Endothelial cell of umbilical vein (primary cell): ENCODE data around the gene SSH2. TPM values are rescaled to one million over a fixed set of nuclear protein-coding genes. Genes with fewer than 3 reads are reported as not detected.

Experiments
- BruUV-seq: library from RNA; stranded (reverse); fragments of 400-500 nt; replicated peaks from 2 replicates; lab custom pipeline; 2021; lab: Mats Ljungman, UMichigan
- CTCF ChIA-PET: fragments of 300-600, 350-600 bp; sonication (Branson Sonifier 250); formaldehyde crosslinking; loops from one replicate; lab custom pipeline; 2021; ENCODE audit warnings: antibody characterized with exemption, inconsistent platforms; lab: Charles Lee
- POLR2A ChIA-PET: fragments of 300-600, 350-600 bp; sonication (Branson Sonifier 250); formaldehyde crosslinking; loops from one replicate; lab custom pipeline; 2021; ENCODE audit warnings: antibody characterized with exemption, inconsistent platforms; lab: Charles Lee
- DNase-seq: peaks from one replicate; pipeline ENCODE4 v3.0.0-alpha.2; 2011; ENCODE audit warnings: low read depth, low spot score
- FAIRE-seq: peaks from 2 replicates; lab custom pipeline; 2011; peaks lifted over from hg19 to GRCh38; lab: Jason Lieb, UNC
- H2AFZ ChIP-seq: 2 replicates; pipeline ENCODE4 v1.6.0; 2012; ENCODE audit warnings: low read depth, low read length, control low read depth, inconsistent platforms
- H3K27ac ChIP-seq: 2 replicates; pipeline ENCODE4 v1.5.1; 2011; ENCODE audit warnings: low read depth, mild to moderate bottlenecking, control low read depth, low read length, moderate library complexity; ENCODE audit not compliant: insufficient read depth
- H3K27me3 ChIP-seq, 2 experiments: 2 replicates each; pipeline versions ENCODE4 v1.6.0 to v1.6.1; 2011; ENCODE audit warnings: low read length in 2 of 2, mixed read lengths in 1 of 2; ENCODE audit not compliant: control insufficient read depth in 2 of 2, insufficient read depth in 2 of 2
- H3K36me3 ChIP-seq, 2 experiments: 2 replicates in 1 of 2; 3 replicates in 1 of 2; pipeline ENCODE4 v1.5.1; 2011; ENCODE audit warnings: low read length in 2 of 2, mild to moderate bottlenecking in 1 of 2, moderate library complexity in 1 of 2; ENCODE audit not compliant: control insufficient read depth in 2 of 2, insufficient read depth in 2 of 2; ENCODE audit errors: extremely low read depth in 1 of 2
- H3K4me1 ChIP-seq: 3 replicates; pipeline ENCODE4 v1.5.1; 2011; ENCODE audit warnings: mild to moderate bottlenecking, low read length; ENCODE audit not compliant: control insufficient read depth, insufficient read depth; ENCODE audit errors: extremely low read depth
- H3K4me2 ChIP-seq: 2 replicates; pipeline ENCODE4 v1.6.1; 2011; ENCODE audit warnings: low read length, control low read depth, mixed read lengths; ENCODE audit not compliant: insufficient read depth
- H3K4me3 ChIP-seq, 3 experiments: fragments of 200-600 bp in 1 of 3; sonication (generic), shearing (Covaris generic) in 1 of 3; replicated peaks in 1 of 3; 2 replicates each; pipeline ENCODE4 v1.5.1; 2011 to 2016; ENCODE audit warnings: control low read depth in 3 of 3, low read length in 3 of 3, mild to moderate bottlenecking in 2 of 3, inconsistent platforms in 1 of 3, low read depth in 1 of 3, moderate library complexity in 1 of 3; ENCODE audit not compliant: insufficient read depth in 1 of 3
- H3K79me2 ChIP-seq: 2 replicates; pipeline ENCODE4 v1.6.0; 2012; ENCODE audit warnings: low read length, inconsistent platforms; ENCODE audit not compliant: control insufficient read depth, insufficient read depth
- H3K9ac ChIP-seq: replicated peaks from 2 replicates; pipeline ENCODE3; 2011; ENCODE audit warnings: low read length, control low read depth; ENCODE audit not compliant: insufficient read depth; ENCODE audit errors: extremely low read depth
- H3K9me1 ChIP-seq: replicated peaks from 3 replicates; pipeline ENCODE4 v1.6.0; 2011; ENCODE audit warnings: mild to moderate bottlenecking, low read length; ENCODE audit not compliant: control insufficient read depth, insufficient read depth; ENCODE audit errors: extremely low read depth
- H3K9me3 ChIP-seq: replicated peaks from 2 replicates; pipeline ENCODE4 v1.5.1; 2012; ENCODE audit warnings: low read length, inconsistent platforms; ENCODE audit not compliant: control insufficient read depth, insufficient read depth
- H4K20me1 ChIP-seq: replicated peaks from 2 replicates; pipeline ENCODE3; 2011; ENCODE audit warnings: mild to moderate bottlenecking, low read length; ENCODE audit not compliant: control insufficient read depth, insufficient read depth; ENCODE audit errors: extremely low read depth
- EZH2 ChIP-seq: IDR thresholded peaks from 2 replicates; pipeline ENCODE4 v1.6.1; 2012; ENCODE audit warnings: borderline replicate concordance, low read depth, mild to moderate bottlenecking, moderate library complexity, low read length, inconsistent platforms; ENCODE audit not compliant: severe bottlenecking
- FOS ChIP-seq: IDR thresholded peaks from 2 replicates; pipeline ENCODE4 v1.6.1; 2011; ENCODE audit warnings: mild to moderate bottlenecking, low read length, moderate library complexity, borderline replicate concordance; ENCODE audit not compliant: insufficient read depth
- GATA2 ChIP-seq: IDR thresholded peaks from 2 replicates; pipeline ENCODE4 v1.7.0; 2011; ENCODE audit warnings: low read depth, mild to moderate bottlenecking, moderate library complexity, mixed read lengths, low read length; ENCODE audit not compliant: insufficient read length, insufficient read depth
- JUN ChIP-seq: IDR thresholded peaks from 2 replicates; pipeline ENCODE4 v1.6.1; 2011; ENCODE audit warnings: borderline replicate concordance, low read depth; ENCODE audit not compliant: insufficient read length, insufficient read depth
- MYC ChIP-seq: IDR thresholded peaks from one replicate; pipeline ENCODE4 v1.6.1; 2011; ENCODE audit warnings: mild to moderate bottlenecking, low read depth, low read length
- POLR2A ChIP-seq: IDR thresholded peaks from 2 replicates; pipeline ENCODE4 v1.6.1; 2012; ENCODE audit warnings: low read depth, mild to moderate bottlenecking, control low read depth, low read length
- POLR2AphosphoS5 ChIP-seq: IDR thresholded peaks from 2 replicates; pipeline ENCODE4 v1.6.1; 2012; ENCODE audit warnings: low read depth, mild to moderate bottlenecking, control low read depth, low read length, moderate library complexity; ENCODE audit not compliant: insufficient read depth
- dilution Hi-C: fragments of 300-500 bp; cut with MboI; formaldehyde crosslinking; loops from one replicate; pipeline ENCODE4 v1.15.0; 2019; ENCODE audit warnings: low sequenced_read_pairs; ENCODE audit not compliant: extremely low pct_ligation_motif_present
- intact Hi-C: fragments of 100-400 bp; cut with micrococcal nuclease; formaldehyde crosslinking; loops from one replicate; pipeline ENCODE4 v1.10.0; 2022
- polyA plus RNA-seq, 4 experiments: library from polyadenylated mRNA; depleted of rRNA in 3 of 4; stranded (reverse) in 3 of 4; unstranded in 1 of 4; fragments of >200 nt; gene quantifications; 2 replicates each; pipeline versions ENCODE4 v1.2.1 to v1.2.3, GENCODE V29; 2011 to 2012; ENCODE audit warnings: missing spikeins in 1 of 4
- total RNA-seq: library from RNA; stranded (reverse); gene quantifications from 2 replicates; pipeline ENCODE4 v1.2.3, GENCODE V29; 2021
- TF ChIP-seq, protein P1 (sequence below): IDR thresholded peaks from 2 replicates; pipeline ENCODE4 v1.6.1; 2011; ENCODE audit not compliant: insufficient read depth, insufficient read length
- TF ChIP-seq, protein P2 (sequence below), 2 donors: IDR thresholded peaks; 1 replicate in 1 of 2; 2 replicates in 1 of 2; pipeline ENCODE4 v1.5.1; 2011; ENCODE audit warnings: low read length in 2 of 2, mild to moderate bottlenecking in 2 of 2, moderate library complexity in 2 of 2, control low read depth in 1 of 2, inconsistent platforms in 1 of 2, low read depth in 1 of 2; ENCODE audit not compliant: insufficient read depth in 1 of 2; ENCODE audit errors: extremely low read depth in 1 of 2

The SSH2 gene
- total and polyA plus RNA-seq, 2 donors (not counting 3 experiments of a cell fraction or from before 2014, with no cell fraction given) = 24.6 to 60.9 TPM

DNA sequence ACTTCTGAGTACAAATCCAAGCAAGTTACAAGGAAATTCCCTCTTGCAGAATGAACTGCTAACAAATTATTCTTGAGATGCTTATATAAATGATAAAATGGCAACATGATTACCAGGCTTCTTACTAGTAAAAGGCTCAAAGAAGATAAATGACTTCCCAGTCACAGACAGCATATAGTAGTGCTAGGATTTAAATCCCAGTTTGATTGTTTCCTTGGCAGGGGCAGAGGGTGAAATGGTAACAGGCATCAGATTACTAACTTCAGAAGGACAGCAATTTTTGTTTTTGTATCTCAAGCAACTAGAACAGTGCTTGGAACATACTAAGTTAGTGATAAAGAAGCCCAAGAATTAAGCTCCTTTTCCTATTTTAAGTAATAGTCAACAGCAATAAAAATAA, 102.8 kb downstream of the SSH2 start:
- Histone ChIP-seq H3K79me2 (no peaks in the 10 kb centered on the region), H3K27me3 (no peaks in the 10 kb centered on the region), H2AFZ (no peak overlapping the region), H3K4me3 (no peak overlapping the region), H3K4me2 (no peak overlapping the region), H3K9me1 (no peaks in the 10 kb centered on the region), H3K9me3 (no peaks in the 10 kb centered on the region), H3K36me3 (no peaks in the 10 kb centered on the region), H3K4me1 (no peaks in the 10 kb centered on the region), H4K20me1 (no peaks in the 10 kb centered on the region), H3K9ac (no peak overlapping the region), H3K27ac (no peak overlapping the region)
- no peak for FAIRE-seq
- dilution Hi-C loops = no loop called here
- intact Hi-C loops = no loop called here
- no peak for TF ChIP-seq FOS
- TF ChIP-seq JUN = no peak
- no peak for TF ChIP-seq GATA2
- TF ChIP-seq POLR2AphosphoS5 = no peak
- TF ChIP-seq, protein P1, sequence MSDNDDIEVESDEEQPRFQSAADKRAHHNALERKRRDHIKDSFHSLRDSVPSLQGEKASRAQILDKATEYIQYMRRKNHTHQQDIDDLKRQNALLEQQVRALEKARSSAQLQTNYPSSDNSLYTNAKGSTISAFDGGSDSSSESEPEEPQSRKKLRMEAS = no peak
- TF ChIP-seq EZH2 = no peak
- no peak for TF ChIP-seq POLR2A
- TF ChIP-seq, protein P2, sequence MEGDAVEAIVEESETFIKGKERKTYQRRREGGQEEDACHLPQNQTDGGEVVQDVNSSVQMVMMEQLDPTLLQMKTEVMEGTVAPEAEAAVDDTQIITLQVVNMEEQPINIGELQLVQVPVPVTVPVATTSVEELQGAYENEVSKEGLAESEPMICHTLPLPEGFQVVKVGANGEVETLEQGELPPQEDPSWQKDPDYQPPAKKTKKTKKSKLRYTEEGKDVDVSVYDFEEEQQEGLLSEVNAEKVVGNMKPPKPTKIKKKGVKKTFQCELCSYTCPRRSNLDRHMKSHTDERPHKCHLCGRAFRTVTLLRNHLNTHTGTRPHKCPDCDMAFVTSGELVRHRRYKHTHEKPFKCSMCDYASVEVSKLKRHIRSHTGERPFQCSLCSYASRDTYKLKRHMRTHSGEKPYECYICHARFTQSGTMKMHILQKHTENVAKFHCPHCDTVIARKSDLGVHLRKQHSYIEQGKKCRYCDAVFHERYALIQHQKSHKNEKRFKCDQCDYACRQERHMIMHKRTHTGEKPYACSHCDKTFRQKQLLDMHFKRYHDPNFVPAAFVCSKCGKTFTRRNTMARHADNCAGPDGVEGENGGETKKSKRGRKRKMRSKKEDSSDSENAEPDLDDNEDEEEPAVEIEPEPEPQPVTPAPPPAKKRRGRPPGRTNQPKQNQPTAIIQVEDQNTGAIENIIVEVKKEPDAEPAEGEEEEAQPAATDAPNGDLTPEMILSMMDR (IDR thresholded peaks at IDR 0.05; ENCODE audit: extremely low read depth in 1 of 2, insufficient read depth in 1 of 2, low read depth in 1 of 2, low read length in 2 of 2) = no peak
- TF ChIP-seq MYC = no peak
- ChIA-PET POLR2A (interaction anchor here (0.6 kb wide), 1 partner anchor 439 kb away, joined by 7 read pairs; no protein-coding TSS in a partner anchor), CTCF (interaction anchor here (0.5 to 1.4 kb wide), 5 partner anchors 19 to 243 kb away, joined by 3 to 5 read pairs (median 3); partner anchors contain the start of gene SSH2)
- no peak for DNase-seq
- BruUV-seq = no TSS peak
